Activated T-cell treated with anti-CD3 and anti-CD28 coated beads, Interleukin-2, amount 50 U/mL, for 4 hours (primary cell): ENCODE measurements around the gene KRTAP10-2. TPM values are rescaled to one million over a fixed set of nuclear protein-coding genes. Genes with fewer than 3 reads are reported as not detected.

Experiments
- ATAC-seq, 2 donors: fragments of 200-7000 bp; cut with Tn5 transposase; one replicate each; pipeline ENCODE4 v1.10.0; 2021
- DNase-seq: peaks from one replicate; pipeline ENCODE4 v3.0.0-alpha.2; 2020
- H3K27me3 Mint-ChIP-seq: one replicate; pipeline ENCODE4 v1.8.0; 2021; ENCODE audit warnings: low read depth, mixed read lengths
- H3K36me3 Mint-ChIP-seq: one replicate; pipeline ENCODE4 v1.8.0; 2022; ENCODE audit warnings: mixed read lengths; ENCODE audit not compliant: insufficient read depth
- H3K4me1 Mint-ChIP-seq: one replicate; pipeline ENCODE4 v1.8.0; 2021; ENCODE audit warnings: low read depth, mixed read lengths
- H3K4me3 Mint-ChIP-seq: one replicate; pipeline ENCODE4 v1.8.0; 2021; ENCODE audit warnings: mild to moderate bottlenecking, moderate library complexity, mixed read lengths
- H3K9me3 Mint-ChIP-seq: one replicate; pipeline ENCODE4 v1.8.0; 2021; ENCODE audit warnings: mixed read lengths
- total RNA-seq, 3 donors: library from RNA; stranded (reverse); gene quantifications; one replicate each; pipeline ENCODE4 v1.2.1, GENCODE V29; 2021

KRTAP10-2 gene
- total RNA-seq, 3 donors from 2014 or later: not detected

DNA sequence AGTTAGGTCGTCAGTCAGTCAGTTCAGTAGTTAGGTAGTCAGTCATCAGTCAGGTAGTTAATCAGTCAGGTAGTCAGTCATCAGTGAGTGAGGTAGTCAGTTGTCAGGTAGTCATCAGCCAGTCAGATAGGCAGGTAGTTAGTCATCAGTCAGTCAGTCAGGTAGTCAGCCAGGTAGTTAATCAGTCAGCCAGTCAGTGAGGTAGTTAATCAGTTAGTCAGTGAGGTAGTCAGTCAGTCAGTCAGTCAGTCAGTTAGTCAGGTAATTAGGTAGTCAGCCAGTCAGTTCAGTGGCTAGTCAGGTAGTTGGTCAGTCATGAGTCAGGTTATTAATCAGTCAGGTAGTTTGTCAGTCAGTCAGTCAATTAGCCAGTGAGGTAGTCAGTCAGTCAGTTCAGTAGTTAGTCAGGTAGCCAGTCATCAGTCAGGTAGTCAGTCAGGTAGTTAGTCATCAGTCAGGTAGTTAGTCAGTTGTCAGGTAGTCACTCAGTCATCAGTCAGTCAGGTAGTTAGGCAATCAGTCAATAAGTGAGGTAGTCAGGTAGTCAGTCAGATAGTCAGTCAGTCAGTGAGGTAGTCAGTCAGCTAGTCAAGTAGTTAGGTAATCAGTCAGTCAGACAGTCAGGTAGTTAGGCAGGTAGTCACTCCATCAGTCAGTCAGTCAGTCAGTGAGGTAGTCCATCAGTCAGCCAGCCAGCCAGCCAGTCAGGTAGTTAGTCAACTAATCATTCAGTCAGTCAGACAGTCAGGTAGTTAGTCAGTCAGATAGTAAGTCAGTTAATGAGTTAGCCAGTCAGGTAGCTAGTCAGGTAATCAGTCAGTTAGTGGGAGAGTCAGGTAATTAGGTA lies 27.5 kb downstream of the KRTAP10-2 start:
- no peak overlapping the region for H3K4me3 Mint-ChIP-seq
- ATAC-seq (no peak), DNase-seq (no peak)
- H3K36me3 Mint-ChIP-seq: no peaks in the 10 kb centered on the region
- H3K27me3 Mint-ChIP-seq: no peaks in the 10 kb centered on the region
- H3K4me1 Mint-ChIP-seq: no peaks in the 10 kb centered on the region
- H3K9me3 Mint-ChIP-seq: no peaks in the 10 kb centered on the region

DNA sequence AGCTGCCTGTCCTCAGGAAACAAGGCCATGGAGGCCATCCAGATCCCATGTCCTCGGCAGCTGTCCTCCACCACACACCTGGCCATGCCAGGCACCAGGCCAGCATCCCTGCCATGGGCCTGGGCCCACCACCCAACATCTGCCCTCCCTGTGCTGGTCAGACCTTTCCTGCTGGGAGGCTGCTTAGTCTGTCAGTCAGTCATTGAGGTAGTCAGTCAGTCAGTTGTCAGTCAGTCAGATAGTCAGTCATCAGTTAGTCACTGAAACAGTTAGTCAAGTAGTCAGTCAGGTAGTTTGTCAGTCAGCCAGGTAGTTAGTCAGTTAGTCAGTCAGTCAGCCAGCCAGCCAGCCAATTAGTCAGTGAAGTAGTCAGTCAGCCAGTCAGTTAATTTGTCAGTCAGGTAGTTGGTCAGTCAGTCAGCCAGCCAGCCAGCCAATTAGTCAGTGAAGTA lies 28.5 kb downstream of the KRTAP10-2 start:
- Mint-ChIP-seq H3K4me1 (no peaks in the 10 kb centered on the region), H3K4me3 (no peak overlapping the region), H3K9me3 (no peaks in the 10 kb centered on the region), H3K27me3 (no peaks in the 10 kb centered on the region), H3K36me3 (no peaks in the 10 kb centered on the region)
- DNase-seq: no peak
- no peak for ATAC-seq

DNA sequence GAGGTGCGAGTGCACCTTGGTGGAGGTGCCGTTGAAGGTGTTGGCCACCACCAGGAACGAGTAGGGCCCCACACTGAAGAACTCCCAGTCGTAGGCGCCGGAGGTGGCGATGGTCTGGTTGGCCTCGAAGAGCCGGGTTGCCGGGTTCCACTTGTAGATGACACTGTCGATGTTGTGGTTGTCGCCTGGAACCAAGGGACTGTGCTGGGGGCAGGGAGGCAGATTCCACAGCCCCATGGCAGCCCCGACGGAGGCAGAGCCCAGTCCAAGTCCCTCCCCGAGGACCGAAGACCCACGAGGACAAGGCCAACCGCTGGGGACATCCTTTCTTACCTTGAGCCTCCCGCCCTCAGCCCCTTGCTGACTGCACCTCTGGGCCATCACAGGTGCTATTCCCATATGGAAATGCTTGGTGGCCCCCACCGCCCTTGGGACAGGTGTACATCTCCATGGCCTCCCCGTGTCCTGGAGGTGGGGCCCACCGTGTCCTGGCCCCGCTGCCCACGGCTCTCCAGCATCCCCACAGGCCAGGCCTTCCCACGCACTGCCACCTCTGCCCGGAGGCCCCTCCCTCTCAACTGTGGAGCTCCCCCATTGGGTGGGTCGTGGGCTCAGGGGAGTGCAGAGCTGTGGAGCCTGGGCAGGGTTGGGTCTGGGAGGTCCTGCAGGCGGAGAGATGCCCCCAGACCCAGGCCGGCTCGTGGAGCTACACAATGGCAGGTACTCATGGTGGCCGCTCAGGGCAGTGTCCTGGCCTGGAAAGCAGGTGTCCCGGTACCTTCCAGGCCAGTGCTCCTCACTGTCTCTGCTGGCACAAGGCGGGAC lies 29.2 kb downstream of the KRTAP10-2 start:
- DNase-seq (no peak), ATAC-seq (no peak)
- Mint-ChIP-seq H3K9me3 (no peaks in the 10 kb centered on the region), H3K4me3 (no peak overlapping the region), H3K27me3 (no peaks in the 10 kb centered on the region), H3K4me1 (no peaks in the 10 kb centered on the region), H3K36me3 (no peaks in the 10 kb centered on the region)

DNA sequence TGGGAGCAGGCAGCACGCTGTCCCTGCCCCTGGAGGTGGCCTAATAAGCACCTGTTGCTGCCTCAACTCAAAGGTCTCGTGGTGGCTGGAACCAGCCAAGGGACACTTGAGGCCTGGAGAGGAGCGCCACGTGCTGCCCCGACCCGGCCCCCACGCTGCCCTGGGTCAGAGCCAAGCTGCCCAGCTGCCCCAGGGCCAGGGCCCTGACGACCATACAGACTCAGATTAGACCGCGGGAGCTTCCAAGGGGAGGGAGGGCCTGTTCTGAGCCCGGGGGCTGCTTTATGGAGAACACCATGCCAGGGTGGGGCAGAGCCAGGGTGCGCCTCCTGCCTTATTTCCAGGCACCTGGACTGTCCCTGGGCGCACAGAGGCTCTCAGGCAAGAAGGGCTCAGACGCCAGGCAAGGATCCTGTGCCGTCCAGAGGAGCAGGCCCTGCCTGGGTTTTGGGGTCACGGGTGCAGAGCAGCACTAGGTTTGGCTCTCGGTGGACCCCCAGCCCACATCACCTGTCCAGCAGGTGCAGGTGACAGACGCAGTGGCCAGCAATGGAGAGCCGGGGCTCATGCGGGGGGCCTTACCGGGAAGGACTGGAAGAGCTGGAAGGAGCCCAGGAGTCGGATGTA lies 29.9 kb downstream of the KRTAP10-2 start:
- ATAC-seq (no peak), DNase-seq (no peak)
- Mint-ChIP-seq H3K9me3 (no peaks in the 10 kb centered on the region), H3K36me3 (no peaks in the 10 kb centered on the region), H3K4me3 (no peak overlapping the region), H3K27me3 (no peaks in the 10 kb centered on the region), H3K4me1 (no peaks in the 10 kb centered on the region)

DNA sequence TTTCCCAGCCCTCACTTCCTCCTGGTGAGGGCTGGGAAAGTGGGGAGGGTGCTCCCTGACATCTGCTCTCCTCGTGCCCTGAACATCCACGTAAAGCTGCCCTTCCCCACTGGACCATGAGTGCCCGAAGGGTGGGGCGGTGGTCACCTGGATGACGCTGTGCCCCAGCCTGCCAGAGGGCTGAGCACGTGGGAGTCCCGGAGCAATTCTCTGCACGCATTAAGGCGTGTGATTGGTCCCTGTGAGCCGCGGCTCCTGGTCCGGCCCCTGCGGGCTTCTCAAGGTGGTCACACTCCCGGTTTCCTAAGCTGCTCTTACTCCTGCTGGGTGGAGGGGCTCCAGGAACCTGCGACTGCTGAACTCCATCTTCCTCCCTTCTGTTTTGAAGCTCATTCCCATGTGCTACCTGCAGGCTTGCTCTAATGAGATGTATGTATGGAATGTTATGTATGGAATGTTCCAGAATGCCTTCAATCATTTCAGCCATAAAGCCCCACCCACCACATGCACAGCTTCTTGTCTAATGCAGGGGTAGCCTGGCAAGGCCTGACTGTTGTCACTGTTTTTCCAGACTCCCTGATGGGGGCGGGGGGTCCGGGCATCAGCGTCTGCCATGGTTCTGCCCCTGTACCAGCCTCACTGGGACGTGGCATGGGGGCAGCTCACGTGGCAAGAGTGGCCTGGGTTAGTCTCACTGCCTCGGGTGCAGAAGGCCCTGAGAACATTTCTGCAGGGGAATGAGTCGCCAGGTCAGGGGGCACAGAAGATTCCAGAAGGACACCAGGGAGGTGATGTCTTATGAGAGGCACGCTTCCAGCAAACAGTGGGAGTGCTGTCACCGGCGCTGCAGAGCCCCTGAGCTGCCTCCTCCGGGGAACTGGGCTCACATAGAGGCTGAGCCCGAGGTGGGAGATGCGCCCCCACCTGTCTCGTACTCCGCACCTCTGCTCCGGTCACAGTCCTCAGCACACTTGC lies 30.7 kb downstream of the KRTAP10-2 start:
- no peak for ATAC-seq
- Mint-ChIP-seq H3K4me3 (no peak overlapping the region), H3K9me3 (no peaks in the 10 kb centered on the region), H3K27me3 (no peaks in the 10 kb centered on the region), H3K4me1 (no peaks in the 10 kb centered on the region), H3K36me3 (no peaks in the 10 kb centered on the region)
- DNase-seq: no peak

DNA sequence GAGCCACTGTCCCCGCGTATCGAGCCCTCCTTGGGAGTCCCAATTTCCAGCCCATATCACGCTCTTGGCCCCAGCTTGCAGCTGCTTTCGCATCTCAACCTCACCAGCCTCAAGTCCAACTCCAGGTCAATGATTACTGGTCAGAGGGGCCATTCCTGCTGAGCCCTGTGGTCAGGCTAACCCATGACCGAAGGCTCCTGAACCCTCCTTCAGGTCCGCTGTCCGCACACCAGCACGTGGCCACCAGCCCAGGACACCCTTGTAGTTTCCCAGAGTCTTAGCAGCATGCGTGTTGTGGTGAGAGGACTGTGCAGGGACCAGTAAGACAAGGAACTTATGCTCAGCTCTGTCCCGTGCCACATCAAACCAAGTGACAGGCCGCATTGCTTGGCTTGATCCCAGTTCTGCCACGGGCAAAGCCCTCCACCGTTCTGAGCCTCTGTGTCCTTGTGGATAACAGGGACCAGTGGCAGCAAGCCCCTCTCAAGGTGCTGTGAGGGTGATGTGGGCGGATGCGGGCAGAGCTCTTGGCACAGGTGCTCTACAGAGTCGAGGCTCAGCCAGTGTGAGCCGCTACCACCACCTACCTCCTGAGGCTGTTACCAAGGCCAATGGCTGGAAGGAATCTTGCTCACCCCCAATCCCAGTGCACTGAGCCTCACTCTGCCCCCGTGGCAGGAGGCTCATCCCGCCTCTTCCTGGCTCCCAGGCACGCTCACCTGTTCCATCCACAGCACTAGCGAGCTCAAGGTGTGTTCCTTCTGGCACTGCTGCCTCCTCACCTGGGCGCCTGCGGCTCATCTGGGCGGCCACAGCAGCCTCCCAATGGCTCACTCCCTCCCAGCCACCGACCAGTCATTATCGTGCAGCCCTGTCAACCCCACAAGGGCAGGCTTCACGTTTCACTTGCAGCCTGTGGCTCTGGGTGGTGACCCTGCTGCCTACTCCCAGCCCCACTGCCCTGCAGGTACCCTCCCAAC lies 31.7 kb downstream of the KRTAP10-2 start:
- Mint-ChIP-seq H3K36me3 (no peaks in the 10 kb centered on the region), H3K4me1 (no peaks in the 10 kb centered on the region), H3K9me3 (no peaks in the 10 kb centered on the region), H3K27me3 (no peaks in the 10 kb centered on the region), H3K4me3 (no peak overlapping the region)
- ATAC-seq: no peak
- no peak for DNase-seq

DNA sequence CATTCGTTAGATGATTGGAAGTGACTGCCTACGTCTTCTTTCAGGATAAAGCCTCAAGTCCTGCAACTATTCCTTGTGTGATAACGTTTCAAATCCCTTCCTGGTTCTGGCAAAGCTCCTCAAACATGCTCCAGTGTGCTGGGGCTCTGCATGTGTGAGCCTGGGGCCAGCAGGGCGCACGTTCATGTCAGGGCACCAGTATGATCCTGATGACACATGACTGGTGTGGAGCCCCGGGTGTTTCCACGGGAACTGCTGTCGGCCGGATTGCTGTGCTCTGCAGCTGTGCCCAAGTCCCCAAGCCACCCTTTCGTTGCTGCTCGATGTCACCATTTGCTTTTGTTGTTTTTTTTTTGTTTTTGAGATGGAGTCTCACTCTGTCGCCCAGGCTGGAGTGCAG lies 32.6 kb downstream of the KRTAP10-2 start:
- Mint-ChIP-seq H3K4me3 (no peak overlapping the region), H3K4me1 (no peaks in the 10 kb centered on the region), H3K27me3 (no peaks in the 10 kb centered on the region), H3K9me3 (no peaks in the 10 kb centered on the region), H3K36me3 (no peaks in the 10 kb centered on the region)
- ATAC-seq (no peak), DNase-seq (no peak)

DNA sequence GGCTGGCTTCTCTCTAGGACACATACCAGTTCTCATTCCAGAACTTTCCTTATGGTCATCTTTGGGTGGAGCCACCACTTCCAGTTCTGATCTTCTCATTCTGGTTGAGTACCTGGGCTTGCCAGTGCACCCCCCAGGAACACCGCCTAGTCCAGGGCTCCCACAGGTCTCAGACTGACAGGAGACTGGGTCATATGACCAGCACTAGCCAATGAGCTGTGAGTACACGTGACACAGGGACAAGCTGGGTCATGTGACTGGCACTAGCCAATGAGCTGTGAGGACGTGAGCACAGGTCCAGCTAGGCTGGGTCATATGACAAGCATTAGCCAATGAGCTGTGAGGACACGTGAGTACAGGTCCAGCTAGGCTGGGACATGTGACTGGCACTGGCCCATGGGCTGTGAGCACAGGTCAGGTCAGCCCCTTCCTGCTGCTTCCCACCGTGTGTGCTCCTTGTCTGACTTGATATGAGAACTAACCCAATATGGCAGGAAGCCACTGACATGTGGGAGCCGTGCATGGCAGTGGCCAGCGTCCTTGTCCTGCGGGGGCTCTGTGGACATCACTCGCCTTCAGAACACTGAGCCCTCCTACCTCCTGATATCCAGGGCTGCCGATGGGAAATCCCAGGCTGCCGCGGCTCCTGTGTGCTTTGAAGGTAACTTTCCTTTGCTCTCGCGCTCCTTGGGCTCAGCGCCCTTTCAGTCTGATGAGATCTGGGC lies 34.0 kb downstream of the KRTAP10-2 start:
- Mint-ChIP-seq H3K36me3 (no peaks in the 10 kb centered on the region), H3K4me1 (no peaks in the 10 kb centered on the region), H3K4me3 (no peak overlapping the region), H3K9me3 (no peaks in the 10 kb centered on the region), H3K27me3 (no peaks in the 10 kb centered on the region)
- DNase-seq (no peak), ATAC-seq (peak; percentile 54 to 67)

DNA sequence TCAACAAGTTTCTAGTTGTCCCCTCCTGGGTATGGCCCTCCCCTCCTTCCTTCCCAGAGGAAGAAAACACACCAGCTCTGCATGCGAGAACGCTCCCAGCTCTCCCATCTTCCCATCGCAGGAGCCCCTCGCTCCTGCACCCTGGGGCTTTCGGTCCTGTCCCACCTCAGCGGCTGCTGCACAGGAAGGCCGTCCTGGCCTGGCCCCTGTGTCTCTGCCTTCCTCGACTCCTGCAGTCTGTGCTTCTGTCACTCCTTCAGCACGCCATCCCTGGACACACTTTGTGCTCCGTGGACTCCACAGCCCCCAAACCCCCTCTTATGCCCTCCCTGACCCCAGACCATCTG lies 34.5 kb downstream of the KRTAP10-2 start:
- no peak overlapping the region for H3K4me3 Mint-ChIP-seq
- H3K27me3 Mint-ChIP-seq: no peaks in the 10 kb centered on the region
- H3K9me3 Mint-ChIP-seq: no peaks in the 10 kb centered on the region
- no peak for DNase-seq
- no peaks in the 10 kb centered on the region for H3K4me1 Mint-ChIP-seq
- H3K36me3 Mint-ChIP-seq: no peaks in the 10 kb centered on the region
- no peak for ATAC-seq

DNA sequence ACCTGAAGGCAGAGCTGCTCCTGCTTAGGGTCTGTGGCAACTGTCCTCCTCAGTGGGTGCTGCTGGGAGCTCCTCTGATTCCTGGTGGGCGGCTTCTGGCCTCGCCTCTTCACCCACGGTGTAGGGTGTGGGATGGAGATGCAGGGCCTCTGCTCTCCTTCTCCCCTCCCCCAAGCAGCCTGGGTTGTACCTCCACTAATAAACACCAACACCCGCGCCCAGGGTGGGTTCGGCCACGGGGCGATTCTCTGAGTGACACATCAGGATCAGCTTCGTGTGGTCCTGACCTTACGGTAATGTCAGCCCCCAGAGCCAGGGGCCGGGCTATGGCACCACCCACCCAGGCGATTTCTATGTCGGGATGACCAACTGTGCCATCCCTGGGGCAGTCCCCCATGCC lies 35.0 kb downstream of the KRTAP10-2 start:
- ATAC-seq (no peak), DNase-seq (no peak)
- no peak overlapping the region for H3K4me3 Mint-ChIP-seq
- no peaks in the 10 kb centered on the region for H3K36me3 Mint-ChIP-seq
- no peaks in the 10 kb centered on the region for H3K27me3 Mint-ChIP-seq
- no peaks in the 10 kb centered on the region for H3K9me3 Mint-ChIP-seq
- H3K4me1 Mint-ChIP-seq: no peaks in the 10 kb centered on the region

DNA sequence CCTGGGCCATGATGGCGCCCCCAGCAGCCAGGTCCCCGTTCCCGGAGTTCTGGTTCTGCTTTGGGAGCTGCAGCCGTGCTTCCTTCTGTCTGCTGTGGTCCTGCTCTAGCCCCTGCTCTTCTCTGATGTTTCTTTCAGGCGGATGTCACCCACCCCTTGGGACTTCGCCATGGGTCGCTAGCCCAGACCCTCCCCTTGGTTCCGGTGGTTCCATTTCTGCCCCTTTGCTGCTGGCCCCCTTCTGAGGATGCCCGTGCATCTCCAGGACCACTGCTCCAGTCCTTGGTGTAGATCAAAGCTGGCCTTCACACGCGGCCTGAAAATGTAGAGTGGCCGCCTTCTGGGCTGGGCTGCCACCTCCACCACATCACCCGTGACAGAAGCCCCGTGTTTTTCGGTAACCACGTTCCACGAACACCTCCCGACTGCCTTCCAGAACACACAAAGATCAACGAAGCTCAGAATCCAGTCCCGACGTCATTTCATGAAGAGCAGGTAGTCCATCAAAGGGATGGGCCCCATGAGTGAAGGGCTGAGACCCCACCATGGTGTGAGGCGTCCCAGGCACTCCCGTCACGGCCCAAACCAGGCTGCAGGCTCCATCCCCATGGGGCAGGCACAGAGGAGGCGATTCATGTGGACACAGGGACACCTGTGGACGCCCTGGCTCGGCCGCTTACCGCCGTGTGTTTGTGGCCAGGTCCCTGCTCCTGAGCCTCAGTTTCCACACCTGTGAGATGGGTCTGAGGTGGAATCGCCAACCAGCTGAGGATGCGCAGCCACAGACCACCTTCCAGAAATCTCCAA lies 35.7 kb downstream of the KRTAP10-2 start:
- Mint-ChIP-seq H3K36me3 (no peaks in the 10 kb centered on the region), H3K4me1 (no peaks in the 10 kb centered on the region), H3K4me3 (no peak overlapping the region), H3K9me3 (no peaks in the 10 kb centered on the region), H3K27me3 (no peaks in the 10 kb centered on the region)
- DNase-seq (no peak), ATAC-seq (no peak)
